ENCODE measurements around the gene INPP4B. TPM values are rescaled to one million over a fixed set of nuclear protein-coding genes. Genes with fewer than 3 reads are reported as not detected.

INPP4B gene
- total RNA-seq, 4 donors from 2014 or later, result 38.9 to 48.7 (median 44.2) TPM

DNA sequence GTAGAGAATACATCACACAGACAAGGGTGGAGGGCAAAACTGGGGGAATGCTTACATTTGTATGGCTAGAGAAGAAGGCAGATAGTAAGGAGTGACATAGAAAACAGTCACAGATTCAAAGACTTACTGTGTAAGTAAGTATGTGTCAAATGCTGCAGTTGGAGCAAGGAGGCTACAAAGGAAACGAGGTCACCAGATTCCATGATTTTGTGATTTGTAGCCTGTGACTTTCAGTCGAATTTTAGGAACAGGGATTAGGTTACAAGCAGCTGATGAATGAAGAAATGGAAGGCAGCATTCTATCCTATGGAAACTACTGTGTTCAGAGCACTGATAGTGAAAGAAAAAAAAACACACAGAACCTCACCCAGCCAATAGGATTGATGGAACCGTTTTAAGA is 801.8 kb downstream of the INPP4B start:
- TF ChIP-seq, protein P1, sequence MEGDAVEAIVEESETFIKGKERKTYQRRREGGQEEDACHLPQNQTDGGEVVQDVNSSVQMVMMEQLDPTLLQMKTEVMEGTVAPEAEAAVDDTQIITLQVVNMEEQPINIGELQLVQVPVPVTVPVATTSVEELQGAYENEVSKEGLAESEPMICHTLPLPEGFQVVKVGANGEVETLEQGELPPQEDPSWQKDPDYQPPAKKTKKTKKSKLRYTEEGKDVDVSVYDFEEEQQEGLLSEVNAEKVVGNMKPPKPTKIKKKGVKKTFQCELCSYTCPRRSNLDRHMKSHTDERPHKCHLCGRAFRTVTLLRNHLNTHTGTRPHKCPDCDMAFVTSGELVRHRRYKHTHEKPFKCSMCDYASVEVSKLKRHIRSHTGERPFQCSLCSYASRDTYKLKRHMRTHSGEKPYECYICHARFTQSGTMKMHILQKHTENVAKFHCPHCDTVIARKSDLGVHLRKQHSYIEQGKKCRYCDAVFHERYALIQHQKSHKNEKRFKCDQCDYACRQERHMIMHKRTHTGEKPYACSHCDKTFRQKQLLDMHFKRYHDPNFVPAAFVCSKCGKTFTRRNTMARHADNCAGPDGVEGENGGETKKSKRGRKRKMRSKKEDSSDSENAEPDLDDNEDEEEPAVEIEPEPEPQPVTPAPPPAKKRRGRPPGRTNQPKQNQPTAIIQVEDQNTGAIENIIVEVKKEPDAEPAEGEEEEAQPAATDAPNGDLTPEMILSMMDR (IDR thresholded peaks at IDR 0.05), result no peak
- no peak for TF ChIP-seq POLR2A (IDR thresholded peaks at IDR 0.05)
- H3K4me1 ChIP-seq, result no peaks in the 10 kb centered on the region
- H3K27ac ChIP-seq, result no peak overlapping the region
- H3K4me3 ChIP-seq, result no peak overlapping the region
- no peak for DNase-seq
- H3K27me3 ChIP-seq, result no peaks in the 10 kb centered on the region
- no peaks in the 10 kb centered on the region for H3K36me3 ChIP-seq
- no peaks in the 10 kb centered on the region for H3K9me3 ChIP-seq

DNA sequence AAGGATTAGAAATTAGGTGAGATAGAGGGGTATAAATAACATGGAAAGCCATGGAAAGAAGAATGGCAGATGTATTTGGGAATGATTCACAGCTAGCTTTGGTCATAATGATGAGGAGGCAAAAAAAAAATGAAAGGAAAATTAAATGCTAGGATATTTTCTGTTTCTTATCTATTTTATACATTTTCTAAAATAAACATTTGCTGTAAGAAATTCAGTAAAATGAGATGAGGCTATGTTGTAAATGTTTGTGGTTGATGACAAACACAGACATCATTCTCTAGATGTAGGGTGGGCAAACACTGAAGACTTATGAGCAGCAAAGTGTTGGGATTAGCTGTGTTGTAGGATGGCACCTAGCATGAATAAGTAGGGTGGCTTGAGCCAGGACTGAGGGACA is 802.6 kb downstream of the INPP4B start:
- Histone ChIP-seq H3K4me1 (no peaks in the 10 kb centered on the region), H3K27me3 (no peaks in the 10 kb centered on the region), H3K36me3 (no peaks in the 10 kb centered on the region), H3K4me3 (no peak overlapping the region), H3K27ac (no peak overlapping the region), H3K9me3 (no peaks in the 10 kb centered on the region)
- no peak for TF ChIP-seq POLR2A (IDR thresholded peaks at IDR 0.05)
- TF ChIP-seq, protein P1 (IDR thresholded peaks at IDR 0.05), result no peak
- DNase-seq, result no peak

DNA sequence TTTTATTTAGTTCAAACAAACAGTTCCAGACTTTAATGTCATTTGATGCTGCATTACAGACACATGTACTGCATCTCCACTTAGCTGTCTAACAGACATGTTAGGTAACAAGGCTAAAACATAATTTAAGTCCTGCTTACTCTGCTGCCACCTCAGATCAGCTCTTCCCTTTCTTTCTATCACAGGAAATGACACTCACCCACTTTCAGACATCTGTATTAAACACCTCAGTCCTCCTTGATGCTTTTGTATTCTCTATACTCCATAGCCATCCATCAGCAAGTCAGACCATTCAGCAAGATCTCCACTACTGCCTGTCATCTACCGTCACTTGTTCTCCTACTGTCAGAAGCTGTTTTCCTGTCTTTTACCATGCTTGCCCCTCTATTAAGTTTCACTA is 804.3 kb downstream of the INPP4B start:
- no peaks in the 10 kb centered on the region for H3K27me3 ChIP-seq
- no peaks in the 10 kb centered on the region for H3K4me1 ChIP-seq
- H3K4me3 ChIP-seq, result no peak overlapping the region
- no peaks in the 10 kb centered on the region for H3K36me3 ChIP-seq
- no peak for DNase-seq
- no peaks in the 10 kb centered on the region for H3K9me3 ChIP-seq
- no peak overlapping the region for H3K27ac ChIP-seq
- no peak for TF ChIP-seq POLR2A (IDR thresholded peaks at IDR 0.05)
- TF ChIP-seq, protein P1 (IDR thresholded peaks at IDR 0.05), result no peak

- H3K27ac ChIP-seq, result no peak overlapping the region
- no peaks in the 10 kb centered on the region for H3K36me3 ChIP-seq
- no peaks in the 10 kb centered on the region for H3K9me3 ChIP-seq
- TF ChIP-seq POLR2A (IDR thresholded peaks at IDR 0.05), result no peak
- TF ChIP-seq, protein P1 (IDR thresholded peaks at IDR 0.05), result no peak
- H3K27me3 ChIP-seq, result no peaks in the 10 kb centered on the region
- DNase-seq, result no peak
- H3K4me3 ChIP-seq, result no peak overlapping the region
- H3K4me1 ChIP-seq, result no peaks in the 10 kb centered on the region
Observed at GRCh38 chr4:142040043-142040442, 806.1 kb downstream of the INPP4B start.

DNA sequence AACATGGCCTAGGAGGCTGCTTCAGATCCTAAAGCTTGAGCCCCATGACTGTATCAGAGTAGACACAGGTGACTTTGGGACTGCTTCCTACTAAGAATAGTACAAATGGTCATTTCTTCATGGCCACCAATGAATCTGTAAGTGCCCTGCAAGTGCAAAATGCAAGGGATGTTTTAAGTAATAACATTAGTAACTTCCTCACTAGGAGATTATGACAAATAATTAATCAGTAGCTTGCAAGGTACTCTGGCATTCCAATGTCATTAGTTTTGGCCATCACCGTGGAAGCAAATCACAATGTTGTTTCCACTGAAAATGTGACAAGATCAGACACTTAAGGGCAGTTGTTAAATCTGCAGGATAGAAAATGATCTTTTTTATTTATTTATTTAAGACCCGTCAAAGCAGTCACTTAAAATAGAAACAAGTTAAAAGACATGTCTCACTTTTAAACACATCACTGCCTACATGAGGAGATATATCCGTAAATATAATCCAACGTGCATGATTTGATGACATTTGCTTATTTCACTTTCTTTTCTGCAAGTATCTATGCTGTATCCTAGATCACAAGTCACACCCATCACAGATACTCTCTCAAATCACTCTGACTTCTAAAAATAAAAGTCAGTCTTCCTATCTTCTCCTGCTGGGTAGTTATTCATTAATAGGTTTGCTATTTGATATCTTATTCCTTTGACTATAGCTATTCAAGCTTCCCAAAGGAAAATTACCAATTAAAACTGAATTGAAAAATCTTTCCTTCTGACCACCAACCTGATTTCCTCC is 809.1 kb downstream of the INPP4B start:
- no peaks in the 10 kb centered on the region for H3K36me3 ChIP-seq
- no peaks in the 10 kb centered on the region for H3K27me3 ChIP-seq
- H3K9me3 ChIP-seq, result no peaks in the 10 kb centered on the region
- DNase-seq, result no peak
- no peaks in the 10 kb centered on the region for H3K4me1 ChIP-seq
- H3K4me3 ChIP-seq, result no peak overlapping the region
- H3K27ac ChIP-seq, result no peak overlapping the region
- TF ChIP-seq POLR2A (IDR thresholded peaks at IDR 0.05), result no peak
- TF ChIP-seq, protein P1 (IDR thresholded peaks at IDR 0.05), result no peak

All from Peyer's patch (tissue), 4 donors.